GM12801 (cell line): ENCODE results near the gene GPATCH8.

Experiments
- CTCF ChIP-seq: IDR thresholded peaks from one replicate; pipeline ENCODE4 v1.5.1; 2011; ENCODE audit warnings: control low read depth; ENCODE audit not compliant: insufficient read length; ENCODE audit errors: extremely low read depth

The GPATCH8 gene

GRCh38 chr17:44503147-44504029, at the start of gene GPATCH8:
Gene GPATCH8 (minus strand): TSS chr17:44503406. CDS start chr17:44503370, 36 bp downstream.
- TF ChIP-seq CTCF: no peak

GRCh38 chr17:44552361-44552760, 49.2 kb upstream of the GPATCH8 start:
- TF ChIP-seq CTCF: no peak

- no peak for TF ChIP-seq CTCF
Measured at GRCh38 chr17:44549686-44550085, 46.5 kb upstream of the GPATCH8 start.

GRCh38 chr17:44548376-44549230, 45.4 kb upstream of the GPATCH8 start:
- no peak for TF ChIP-seq CTCF

GRCh38 chr17:44547625-44548267, 44.5 kb upstream of the GPATCH8 start:
- TF ChIP-seq CTCF: no peak

- no peak for TF ChIP-seq CTCF
Measured at GRCh38 chr17:44546671-44547606, 43.7 kb upstream of the GPATCH8 start.
